ENCODE data around the gene RTCA.
"Not testable (repeated sequence)": the region's sequence is repeated elsewhere in the genome, so short reads cannot be mapped to it uniquely, and the experiment has no call there.

The RTCA gene

GRCh38 chr1:100321506-100321905 is 55.5 kb downstream of the RTCA start:
- no peak for DNase-seq (ENCODE audit: extremely low spot score)
- POLR2A ChIA-PET: no interaction called here
- CTCF ChIA-PET: interaction anchor here (1.2 to 1.7 kb wide), 3 partner anchors 9 to 25 kb away, joined by 3 to 5 read pairs (median 5); no protein-coding TSS in a partner anchor
- TF ChIP-seq CTCF (IDR thresholded peaks at IDR 0.05; ENCODE audit: control extremely low read depth, extremely low read depth, low read depth, missing control alignments): no peak

GRCh38 chr1:100322436-100323211 is 56.6 kb downstream of the RTCA start:
- ChIA-PET POLR2A (no interaction called here), CTCF (interaction anchor here (1.2 to 1.7 kb wide), 3 partner anchors 11 to 24 kb away, joined by 3 to 5 read pairs (median 5); no protein-coding TSS in a partner anchor)
- DNase-seq (ENCODE audit: extremely low spot score): no peak
- no peak for TF ChIP-seq CTCF (IDR thresholded peaks at IDR 0.05; ENCODE audit: control extremely low read depth, extremely low read depth, low read depth, missing control alignments)

- ChIA-PET POLR2A (no interaction called here), CTCF (interaction anchor here (1.6 kb wide), 2 partner anchors 12 to 136 kb away, joined by 3 to 4 read pairs; no protein-coding TSS in a partner anchor)
- no peak for TF ChIP-seq CTCF (IDR thresholded peaks at IDR 0.05; ENCODE audit: control extremely low read depth, extremely low read depth, low read depth, missing control alignments)
- DNase-seq (ENCODE audit: extremely low spot score): no peak
Measured at GRCh38 chr1:100323419-100324106, 57.5 kb downstream of the RTCA start.

GRCh38 chr1:100325415-100326324 is 59.7 kb downstream of the RTCA start:
- DNase-seq (ENCODE audit: extremely low spot score): no peak
- POLR2A ChIA-PET: interaction anchor here (0.7 kb wide), 1 partner anchor 218 kb away, joined by 4 read pairs; no protein-coding TSS in a partner anchor
- TF ChIP-seq CTCF (IDR thresholded peaks at IDR 0.05; ENCODE audit: control extremely low read depth, extremely low read depth, low read depth, missing control alignments): no peak
- CTCF ChIA-PET: interaction anchor here (1.2 to 1.6 kb wide), 2 partner anchors 25 to 134 kb away, joined by 3 to 4 read pairs; no protein-coding TSS in a partner anchor

GRCh38 chr1:100326325-100326670 is 60.3 kb downstream of the RTCA start:
- DNase-seq (ENCODE audit: extremely low spot score): not testable (repeated sequence)
- CTCF ChIA-PET: interaction anchor here (1.1 kb wide), 1 partner anchor 16 kb away, joined by 5 read pairs; no protein-coding TSS in a partner anchor
- POLR2A ChIA-PET: interaction anchor here (0.7 kb wide), 1 partner anchor 217 kb away, joined by 4 read pairs; no protein-coding TSS in a partner anchor

- TF ChIP-seq CTCF (IDR thresholded peaks at IDR 0.05; ENCODE audit: control extremely low read depth, extremely low read depth, low read depth, missing control alignments): no peak
- ChIA-PET CTCF (interaction anchor here (1.1 kb wide), 1 partner anchor 24 kb away, joined by 3 read pairs; no protein-coding TSS in a partner anchor), POLR2A (no interaction called here)
- no peak for DNase-seq (ENCODE audit: extremely low spot score)
Measured at GRCh38 chr1:100328133-100328532, 62.1 kb downstream of the RTCA start.

GRCh38 chr1:100331146-100331545 is 65.1 kb downstream of the RTCA start:
- CTCF ChIA-PET; POLR2A ChIA-PET; DNase-seq (ENCODE audit: extremely low spot score): not testable (repeated sequence)

Measured in GM10248 (cell line).